PFSK-1 (cell line): ENCODE data around the gene CLDND1.

Experiments used
- FOXP2 ChIP-seq: optimal IDR thresholded peaks from 2 replicates; pipeline ENCODE3; 2011; ENCODE audit warnings: borderline replicate concordance, control low read depth, inconsistent platforms; ENCODE audit not compliant: insufficient read depth; ENCODE audit errors: extremely low read length, extremely low read depth
- POLR2AphosphoS5 ChIP-seq: IDR thresholded peaks from 2 replicates; pipeline ENCODE4 v1.6.1; 2012; ENCODE audit warnings: low read depth, mild to moderate bottlenecking, control low read depth, low read length, moderate library complexity
- SIN3A ChIP-seq: IDR thresholded peaks from 2 replicates; pipeline ENCODE4 v1.6.1; 2012; ENCODE audit warnings: mild to moderate bottlenecking, low read length, moderate library complexity, borderline replicate concordance; ENCODE audit not compliant: insufficient read depth
- TAF1 ChIP-seq: IDR thresholded peaks from 2 replicates; pipeline ENCODE4 v1.6.1; 2012; ENCODE audit warnings: low read length, control low read depth, borderline replicate concordance; ENCODE audit not compliant: insufficient read depth
- TF ChIP-seq, protein P1 (sequence below), 2 experiments: IDR thresholded peaks; 2 replicates each; pipeline versions ENCODE4 v1.6.1 to v1.8.0; 2011 to 2012; ENCODE audit warnings: low read depth in 2 of 2, low read length in 2 of 2, control low read depth in 1 of 2, inconsistent platforms in 1 of 2, mild to moderate bottlenecking in 1 of 2, moderate library complexity in 1 of 2; ENCODE audit not compliant: insufficient read depth in 1 of 2

Gene CLDND1

DNA sequence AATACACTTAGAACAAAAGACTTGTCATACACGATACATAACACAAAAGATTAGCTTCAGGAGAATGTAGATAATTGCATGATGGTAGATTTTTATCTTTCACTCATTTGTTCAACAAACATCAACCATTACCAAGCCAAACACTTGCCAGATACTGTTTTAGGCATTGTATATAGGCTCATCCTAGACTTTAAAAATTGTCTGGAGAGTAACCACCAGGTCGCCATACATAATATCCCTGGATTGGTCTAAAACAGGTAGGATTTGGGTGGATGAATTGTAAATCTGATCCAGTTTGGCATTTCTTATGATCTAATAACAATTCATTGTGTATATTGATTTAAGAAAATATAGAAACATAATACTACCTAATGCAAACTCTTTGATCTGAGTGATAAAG, 31.9 kb upstream of the CLDND1 start:
- TF ChIP-seq FOXP2 (no peak), SIN3A (no peak), TAF1 (no peak), POLR2AphosphoS5 (no peak)
- TF ChIP-seq, protein P1, sequence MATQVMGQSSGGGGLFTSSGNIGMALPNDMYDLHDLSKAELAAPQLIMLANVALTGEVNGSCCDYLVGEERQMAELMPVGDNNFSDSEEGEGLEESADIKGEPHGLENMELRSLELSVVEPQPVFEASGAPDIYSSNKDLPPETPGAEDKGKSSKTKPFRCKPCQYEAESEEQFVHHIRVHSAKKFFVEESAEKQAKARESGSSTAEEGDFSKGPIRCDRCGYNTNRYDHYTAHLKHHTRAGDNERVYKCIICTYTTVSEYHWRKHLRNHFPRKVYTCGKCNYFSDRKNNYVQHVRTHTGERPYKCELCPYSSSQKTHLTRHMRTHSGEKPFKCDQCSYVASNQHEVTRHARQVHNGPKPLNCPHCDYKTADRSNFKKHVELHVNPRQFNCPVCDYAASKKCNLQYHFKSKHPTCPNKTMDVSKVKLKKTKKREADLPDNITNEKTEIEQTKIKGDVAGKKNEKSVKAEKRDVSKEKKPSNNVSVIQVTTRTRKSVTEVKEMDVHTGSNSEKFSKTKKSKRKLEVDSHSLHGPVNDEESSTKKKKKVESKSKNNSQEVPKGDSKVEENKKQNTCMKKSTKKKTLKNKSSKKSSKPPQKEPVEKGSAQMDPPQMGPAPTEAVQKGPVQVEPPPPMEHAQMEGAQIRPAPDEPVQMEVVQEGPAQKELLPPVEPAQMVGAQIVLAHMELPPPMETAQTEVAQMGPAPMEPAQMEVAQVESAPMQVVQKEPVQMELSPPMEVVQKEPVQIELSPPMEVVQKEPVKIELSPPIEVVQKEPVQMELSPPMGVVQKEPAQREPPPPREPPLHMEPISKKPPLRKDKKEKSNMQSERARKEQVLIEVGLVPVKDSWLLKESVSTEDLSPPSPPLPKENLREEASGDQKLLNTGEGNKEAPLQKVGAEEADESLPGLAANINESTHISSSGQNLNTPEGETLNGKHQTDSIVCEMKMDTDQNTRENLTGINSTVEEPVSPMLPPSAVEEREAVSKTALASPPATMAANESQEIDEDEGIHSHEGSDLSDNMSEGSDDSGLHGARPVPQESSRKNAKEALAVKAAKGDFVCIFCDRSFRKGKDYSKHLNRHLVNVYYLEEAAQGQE (IDR thresholded peaks at IDR 0.05; ENCODE audit: insufficient read depth in 1 of 2, low read depth in 2 of 2, low read length in 2 of 2), result no peak

DNA sequence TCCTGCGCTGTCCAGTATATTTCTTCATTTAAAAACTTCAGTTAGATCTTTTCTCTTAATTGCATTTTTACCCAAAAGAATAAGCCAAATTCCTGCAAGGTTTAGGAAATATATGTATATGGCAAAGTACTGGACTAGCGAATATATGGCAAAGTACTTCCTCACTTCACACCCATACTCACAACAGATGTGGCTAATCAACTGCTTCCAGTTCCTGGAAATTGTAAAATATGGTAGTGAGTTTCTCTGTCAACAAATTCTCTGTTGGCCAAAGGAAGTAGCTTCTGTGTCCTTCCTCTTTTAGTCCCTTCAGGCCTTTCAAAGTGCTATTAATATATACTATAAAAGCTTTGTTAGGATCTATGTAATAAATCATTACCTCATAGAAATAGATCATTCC, 31.1 kb upstream of the CLDND1 start:
- TF ChIP-seq TAF1 (no peak), SIN3A (no peak), FOXP2 (no peak), POLR2AphosphoS5 (no peak)
- TF ChIP-seq, protein P1 (IDR thresholded peaks at IDR 0.05; ENCODE audit: insufficient read depth in 1 of 2, low read depth in 2 of 2, low read length in 2 of 2), result no peak

DNA sequence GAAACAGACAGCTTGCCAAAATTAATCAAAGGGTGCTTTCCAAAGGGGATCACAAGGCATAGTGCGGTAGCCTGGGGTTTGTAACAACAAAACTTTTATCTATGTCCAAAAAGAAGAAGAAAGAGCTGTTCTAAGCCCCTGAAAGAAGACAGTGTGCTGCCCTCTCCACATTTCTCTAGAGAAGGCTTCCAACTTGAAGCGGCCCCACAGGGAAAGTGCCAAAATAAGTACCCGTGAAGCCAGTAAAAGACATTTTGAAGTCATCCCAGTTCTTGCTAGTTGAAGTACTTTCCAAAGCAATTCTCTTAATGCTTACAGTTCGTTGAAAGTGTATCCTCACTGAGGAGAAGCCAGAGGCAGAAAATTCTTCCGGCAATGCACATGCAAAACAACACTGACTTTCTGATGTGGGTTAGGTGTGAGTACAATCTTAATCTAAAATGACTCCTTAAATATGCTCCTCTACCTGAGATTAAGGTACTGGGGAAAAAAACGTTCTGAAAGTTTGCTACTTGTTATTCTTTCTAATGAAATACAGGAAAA, 30.4 kb upstream of the CLDND1 start:
- TF ChIP-seq, protein P1 (IDR thresholded peaks at IDR 0.05; ENCODE audit: insufficient read depth in 1 of 2, low read depth in 2 of 2, low read length in 2 of 2), result no peak
- TF ChIP-seq POLR2AphosphoS5 (no peak), FOXP2 (no peak), TAF1 (no peak), SIN3A (no peak)

DNA sequence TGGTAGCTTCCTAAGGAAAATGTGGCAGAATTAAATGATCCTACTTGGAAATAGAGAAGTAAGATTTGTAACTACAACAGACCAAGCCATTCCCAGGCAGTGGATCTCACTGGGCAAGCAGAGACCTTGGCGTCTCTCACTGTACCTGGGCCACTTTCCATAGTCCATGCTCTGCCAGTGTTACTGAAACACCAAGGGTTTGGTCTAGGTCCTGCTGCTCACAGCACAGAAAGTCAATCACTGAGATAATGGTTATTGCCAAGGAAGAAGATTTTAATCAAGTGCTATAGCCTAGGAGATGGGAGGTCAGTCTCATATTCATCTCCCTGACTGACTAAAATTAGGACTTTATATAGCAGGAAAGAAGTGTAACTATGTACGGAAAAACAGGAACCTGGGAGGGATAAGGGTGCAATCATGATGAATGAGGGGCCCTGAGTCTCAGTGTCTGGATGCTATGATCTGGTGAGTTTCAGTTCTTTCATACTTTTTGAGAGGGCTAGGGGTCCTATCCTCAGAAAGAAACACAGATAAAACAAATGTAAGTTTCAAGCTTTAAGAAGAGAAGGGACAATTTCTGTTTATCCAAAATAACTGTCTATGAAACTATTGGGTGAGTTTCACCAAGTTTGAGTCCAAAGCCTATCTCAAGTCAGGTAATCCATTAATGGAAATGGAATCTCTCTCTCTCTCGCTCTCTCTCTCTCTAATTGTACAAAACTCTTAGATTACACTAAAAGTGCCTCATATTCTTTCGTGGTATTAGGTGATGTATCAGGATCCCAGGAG, 29.7 kb upstream of the CLDND1 start:
- no peak for TF ChIP-seq TAF1
- no peak for TF ChIP-seq POLR2AphosphoS5
- TF ChIP-seq FOXP2, result no peak
- TF ChIP-seq SIN3A, result no peak
- TF ChIP-seq, protein P1 (IDR thresholded peaks at IDR 0.05; ENCODE audit: insufficient read depth in 1 of 2, low read depth in 2 of 2, low read length in 2 of 2), result no peak

DNA sequence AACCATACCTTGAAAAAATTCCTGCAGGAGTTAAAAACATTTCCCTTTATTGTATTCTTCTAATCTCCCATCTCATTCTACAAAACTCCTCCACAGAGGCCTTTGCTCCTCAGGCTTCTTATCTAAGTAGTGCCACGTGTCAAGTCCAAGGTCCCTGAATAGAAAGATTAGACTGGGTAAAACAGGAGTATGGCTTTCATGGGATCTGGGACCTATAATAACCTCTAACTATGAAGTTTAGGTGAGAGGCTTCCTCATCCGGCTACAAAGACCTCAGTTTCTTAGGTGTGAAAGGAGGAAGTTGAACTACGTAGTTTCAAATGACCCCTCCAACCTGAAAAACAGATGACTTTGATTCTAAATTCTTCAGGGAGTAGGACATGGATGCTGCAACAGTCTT, 29.1 kb upstream of the CLDND1 start:
- TF ChIP-seq SIN3A, result no peak
- TF ChIP-seq TAF1, result no peak
- TF ChIP-seq FOXP2, result no peak
- TF ChIP-seq POLR2AphosphoS5, result no peak
